NCI-H2107 treated with DMSO at 0.1 percent for 48 hours (cell line): Measurements from ENCODE around the gene HLA-DQB2.
"Not testable (repeated sequence)": the region's sequence is repeated elsewhere in the genome, so short reads cannot be mapped to it uniquely, and the experiment has no call there.

Experiments used
- DNase-seq: peaks from one replicate; lab custom pipeline; 2025; ENCODE audit not compliant: unreplicated experiment; lab: John Stamatoyannopoulos, UW

Gene HLA-DQB2

DNA sequence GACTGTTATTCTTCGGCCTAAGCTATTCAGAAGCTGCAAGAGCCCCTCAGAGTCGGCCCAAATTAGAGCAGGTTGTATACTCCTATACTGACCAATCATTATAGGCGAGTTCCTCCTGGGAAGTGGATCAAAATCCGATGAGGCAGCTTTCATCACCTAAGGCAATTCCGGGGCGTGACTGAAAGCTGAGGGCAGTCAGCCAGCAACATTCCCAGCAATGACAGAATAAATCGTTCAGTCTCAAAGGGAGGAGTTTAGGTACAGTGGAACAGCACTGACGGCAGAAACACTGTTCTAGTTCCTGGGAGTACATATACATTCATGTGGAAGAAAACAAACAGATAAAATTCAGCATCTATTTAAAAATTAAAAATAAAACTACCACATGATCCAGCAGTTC lies 10.8 kb downstream of the HLA-DQB2 start:
- no peak for DNase-seq

- not testable (repeated sequence) for DNase-seq
Measured at GRCh38 chr6:32745649-32746048, 17.7 kb downstream of the HLA-DQB2 start.

DNA sequence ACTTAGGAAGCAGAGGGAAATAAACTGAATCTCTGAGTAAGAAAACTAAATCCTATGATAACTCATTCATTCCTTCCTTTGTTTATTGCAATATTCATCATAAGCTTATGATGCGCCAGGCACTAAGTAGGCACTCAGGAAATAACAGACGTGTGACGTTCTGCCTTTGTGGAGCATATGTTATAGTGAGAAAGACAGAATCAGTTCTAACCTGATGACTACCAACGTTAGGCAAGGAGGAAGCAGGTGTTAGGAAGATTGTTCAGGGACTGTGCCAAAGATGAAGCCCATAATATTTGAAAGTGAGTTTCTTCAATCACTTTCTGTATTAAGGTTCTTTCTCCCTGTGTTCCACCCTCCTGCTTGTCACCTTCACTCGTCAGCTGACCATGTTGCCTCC lies 18.6 kb downstream of the HLA-DQB2 start:
- DNase-seq: no peak

DNA sequence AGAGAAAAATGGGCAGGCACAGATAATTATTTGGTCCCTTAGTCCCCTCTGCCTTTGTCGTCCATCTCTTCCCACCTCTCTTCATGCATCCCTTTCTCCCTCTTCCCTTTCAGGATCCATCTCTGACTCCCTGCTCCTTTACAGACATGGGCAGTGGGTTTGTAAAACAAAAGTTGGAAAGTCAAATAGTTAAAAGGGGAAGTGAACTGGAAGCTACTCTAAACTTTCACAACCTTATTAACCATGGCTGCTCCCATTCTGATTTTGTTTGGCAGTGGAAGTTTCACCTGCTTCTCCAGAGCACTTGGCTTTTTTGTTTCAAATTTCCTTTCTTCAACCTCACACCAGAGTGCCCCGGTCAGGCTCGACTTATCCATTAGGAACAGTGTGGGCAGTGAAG lies 21.0 kb downstream of the HLA-DQB2 start:
- no peak for DNase-seq

DNA sequence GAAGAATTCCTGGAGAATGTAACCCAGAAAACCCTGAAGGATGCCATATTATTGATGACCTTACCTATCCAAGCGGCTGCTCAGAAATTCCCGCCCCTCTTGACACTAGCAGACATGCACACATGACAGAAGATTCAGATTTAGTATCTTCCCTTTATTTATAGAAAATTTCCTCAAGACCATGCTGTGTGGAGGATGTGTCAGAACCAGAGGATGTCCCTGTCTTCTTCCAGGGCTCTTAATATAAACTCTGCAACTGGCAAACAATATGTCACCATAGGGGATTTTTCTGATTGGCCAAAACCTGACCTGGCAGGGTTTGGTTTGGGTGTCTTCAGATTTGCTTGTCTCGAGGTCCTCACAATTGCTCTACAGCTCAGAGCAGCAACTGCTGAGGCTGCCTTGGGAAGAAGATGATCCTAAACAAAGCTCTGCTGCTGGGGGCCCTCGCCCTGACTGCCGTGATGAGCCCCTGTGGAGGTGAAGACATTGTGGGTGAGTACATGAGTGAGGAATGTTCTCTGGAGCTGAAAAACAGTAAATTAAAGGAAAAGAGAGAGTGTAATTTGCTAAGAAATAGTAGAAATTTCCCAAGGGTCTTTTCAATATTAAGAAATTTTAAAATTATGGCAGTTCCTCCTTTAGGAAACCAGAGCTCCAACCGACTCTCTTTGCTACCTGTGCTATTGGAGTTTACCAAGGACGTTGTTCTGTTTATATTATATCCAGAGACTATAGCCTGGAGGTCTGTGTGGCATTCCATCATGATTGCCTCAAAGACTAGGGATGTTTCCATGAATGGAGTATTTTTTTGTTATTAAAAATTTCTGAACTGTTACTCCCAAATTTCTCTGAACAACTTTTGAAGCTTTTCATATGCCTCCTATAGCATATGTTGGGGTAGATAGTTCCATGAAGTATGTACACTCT lies 22.0 kb downstream of the HLA-DQB2 start, which contains the start of gene HLA-DQA2:
Gene HLA-DQA2, plus strand, starts transcription at position 361 of the 930 bp plus-strand sequence. Its CDS starts 53 bp downstream, at position 414.
- no peak for DNase-seq

DNA sequence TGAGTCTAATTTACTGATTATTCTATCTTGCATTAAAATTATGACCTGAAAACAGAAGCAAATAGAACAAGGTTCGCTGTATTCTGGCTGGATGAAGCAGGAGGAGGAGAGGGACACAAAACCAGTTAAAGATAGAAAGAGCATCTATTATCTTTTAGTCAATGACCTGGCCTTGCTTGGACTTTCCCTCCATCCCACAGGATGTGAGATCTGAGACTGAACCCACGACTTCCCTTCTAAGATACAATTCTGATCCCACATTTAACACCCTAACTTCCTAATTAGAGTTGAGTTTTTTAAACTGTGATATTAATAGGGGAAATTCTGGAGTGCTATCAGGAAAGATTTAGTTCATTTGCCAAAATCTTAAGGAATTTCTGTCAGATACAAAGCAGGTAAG lies 25.2 kb downstream of the HLA-DQB2 start:
- no peak for DNase-seq

- no peak for DNase-seq
Measured at GRCh38 chr6:32718879-32719278, 44.5 kb downstream of the HLA-DQB2 start.

GRCh38 chr6:32716396-32716795 lies 46.9 kb downstream of the HLA-DQB2 start:
- no peak for DNase-seq

- no peak for DNase-seq
Measured at GRCh38 chr6:32713241-32713640, 50.1 kb downstream of the HLA-DQB2 start.

DNA sequence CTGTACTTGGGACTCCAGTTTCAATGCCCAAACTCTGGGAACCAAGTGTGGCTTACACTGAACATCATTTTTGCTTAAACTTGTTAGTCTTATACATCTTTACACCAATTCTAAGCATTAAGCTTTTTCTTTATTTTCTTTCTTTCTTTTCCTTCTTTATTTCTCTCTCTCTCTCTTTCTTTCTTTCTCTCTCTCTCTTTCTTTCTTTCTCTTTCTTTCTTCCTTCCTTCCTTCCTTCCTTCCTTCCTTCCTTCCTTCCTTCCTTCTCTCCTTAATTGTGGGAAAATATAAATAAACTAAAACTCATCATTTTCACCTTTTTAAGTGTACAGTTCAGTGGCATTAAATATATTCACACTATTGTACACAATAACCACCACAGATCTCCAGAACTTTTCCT lies 53.7 kb downstream of the HLA-DQB2 start:
- DNase-seq: no peak
